Measurements from ENCODE around the gene CERS3. TPM values are rescaled to one million over a fixed set of nuclear protein-coding genes. Genes with fewer than 3 reads are reported as not detected.

Gene CERS3
- total and polyA plus RNA-seq, 9 donors = 0.02 to 0.48 (median 0.15) TPM; not detected in 4

DNA sequence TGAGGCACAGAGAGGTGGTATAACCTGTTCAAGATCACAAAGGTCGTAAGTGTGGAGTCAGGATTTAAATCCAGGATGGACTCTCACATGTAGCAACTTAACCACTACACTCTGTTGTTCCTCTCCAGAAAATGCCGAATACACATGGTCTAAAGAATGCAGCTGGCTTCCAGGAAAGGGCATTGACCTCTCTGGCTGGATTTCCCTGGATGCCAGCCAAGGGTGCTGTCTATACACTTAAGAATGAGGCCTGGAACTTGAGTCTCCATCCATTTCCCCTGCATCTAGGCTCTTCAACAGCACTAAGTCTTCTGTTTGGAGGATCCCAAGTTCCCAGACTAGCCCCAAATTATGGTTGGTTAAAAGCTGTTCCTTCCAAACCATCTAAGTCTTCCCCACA, 60.5 kb downstream of the CERS3 start:
- Histone ChIP-seq H3K4me3 (no peak overlapping the region), H3K4me1 (ENCODE audit: insufficient read depth) (no peaks in the 10 kb centered on the region), H3K27ac (no peak overlapping the region), H3K27me3 (no peaks in the 10 kb centered on the region), H3K9me3 (no peaks in the 10 kb centered on the region), H3K36me3 (no peaks in the 10 kb centered on the region)
- DNase-seq = peak in 3 of 5 donors; percentile 26 to 45 (median 33)
- intact Hi-C loops (cut with DNase I) = no loop called here
- no peak for TF ChIP-seq EP300 (IDR thresholded peaks at IDR 0.05)
- no peak for TF ChIP-seq POLR2A (IDR thresholded peaks at IDR 0.05)
- TF ChIP-seq, protein P1, sequence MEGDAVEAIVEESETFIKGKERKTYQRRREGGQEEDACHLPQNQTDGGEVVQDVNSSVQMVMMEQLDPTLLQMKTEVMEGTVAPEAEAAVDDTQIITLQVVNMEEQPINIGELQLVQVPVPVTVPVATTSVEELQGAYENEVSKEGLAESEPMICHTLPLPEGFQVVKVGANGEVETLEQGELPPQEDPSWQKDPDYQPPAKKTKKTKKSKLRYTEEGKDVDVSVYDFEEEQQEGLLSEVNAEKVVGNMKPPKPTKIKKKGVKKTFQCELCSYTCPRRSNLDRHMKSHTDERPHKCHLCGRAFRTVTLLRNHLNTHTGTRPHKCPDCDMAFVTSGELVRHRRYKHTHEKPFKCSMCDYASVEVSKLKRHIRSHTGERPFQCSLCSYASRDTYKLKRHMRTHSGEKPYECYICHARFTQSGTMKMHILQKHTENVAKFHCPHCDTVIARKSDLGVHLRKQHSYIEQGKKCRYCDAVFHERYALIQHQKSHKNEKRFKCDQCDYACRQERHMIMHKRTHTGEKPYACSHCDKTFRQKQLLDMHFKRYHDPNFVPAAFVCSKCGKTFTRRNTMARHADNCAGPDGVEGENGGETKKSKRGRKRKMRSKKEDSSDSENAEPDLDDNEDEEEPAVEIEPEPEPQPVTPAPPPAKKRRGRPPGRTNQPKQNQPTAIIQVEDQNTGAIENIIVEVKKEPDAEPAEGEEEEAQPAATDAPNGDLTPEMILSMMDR (IDR thresholded peaks at IDR 0.05) = no peak
- WGBS, 3 donors = 28 to 39% (median 33%) methylated on average over 2 of the region's 2 CpGs

DNA sequence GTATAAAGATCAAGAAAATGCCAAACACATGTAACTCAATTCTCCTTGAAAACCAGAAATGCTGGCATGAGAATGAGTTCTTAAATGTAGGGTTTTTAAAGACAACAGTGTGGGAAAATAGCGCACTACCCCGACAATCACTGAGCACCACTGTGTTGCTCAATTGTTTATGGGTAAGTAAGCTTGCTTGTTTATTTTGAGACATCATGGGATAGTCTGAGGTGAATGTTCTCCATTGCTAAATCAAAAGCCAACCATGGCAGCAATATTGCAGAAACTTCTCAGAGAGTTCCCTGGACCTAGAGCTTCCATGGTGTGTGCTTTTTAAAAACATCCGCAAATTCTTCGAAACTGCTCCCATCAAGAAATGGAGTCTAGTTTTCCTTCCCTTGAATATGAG, 62.7 kb downstream of the CERS3 start:
- Histone ChIP-seq H3K27ac (no peak overlapping the region), H3K36me3 (no peaks in the 10 kb centered on the region), H3K4me3 (no peak overlapping the region), H3K4me1 (ENCODE audit: insufficient read depth) (no peaks in the 10 kb centered on the region), H3K9me3 (no peaks in the 10 kb centered on the region), H3K27me3 (no peaks in the 10 kb centered on the region)
- WGBS, 3 donors = 49 to 62% (median 56%) methylated on average over 4 of the region's 4 CpGs
- intact Hi-C loops (cut with DNase I) = no loop called here
- TF ChIP-seq EP300 (IDR thresholded peaks at IDR 0.05) (no peak), POLR2A (IDR thresholded peaks at IDR 0.05) (no peak)
- TF ChIP-seq, protein P1 (IDR thresholded peaks at IDR 0.05) = no peak
- no peak for DNase-seq

DNA sequence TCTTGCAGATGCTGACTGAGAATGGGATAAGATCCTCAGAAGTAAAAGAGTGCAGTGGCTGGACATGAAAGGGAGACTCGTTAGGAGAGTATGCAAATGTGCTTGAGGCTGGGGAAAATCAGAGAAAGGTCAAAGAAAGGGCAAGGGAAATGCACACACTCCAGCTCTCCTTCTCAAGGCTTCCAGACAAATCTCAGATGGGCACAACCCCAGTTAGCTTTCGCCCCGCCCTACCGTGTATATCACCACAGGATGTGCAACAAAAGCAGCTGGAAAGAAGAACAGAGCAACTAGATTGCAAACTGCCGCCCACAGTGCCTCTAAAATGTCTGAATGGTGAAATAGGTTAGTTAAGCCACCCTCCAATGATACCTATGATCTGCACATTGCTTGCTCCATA, 63.9 kb downstream of the CERS3 start:
- Histone ChIP-seq H3K27ac (no peak overlapping the region), H3K4me3 (no peak overlapping the region), H3K9me3 (no peaks in the 10 kb centered on the region), H3K27me3 (no peaks in the 10 kb centered on the region), H3K4me1 (ENCODE audit: insufficient read depth) (no peaks in the 10 kb centered on the region), H3K36me3 (no peaks in the 10 kb centered on the region)
- intact Hi-C loops (cut with DNase I) = no loop called here
- WGBS, 3 donors = 44 to 54% (median 44%) methylated on average over 5 of the region's 5 CpGs
- DNase-seq = no peak
- no peak for TF ChIP-seq POLR2A (IDR thresholded peaks at IDR 0.05)
- no peak for TF ChIP-seq EP300 (IDR thresholded peaks at IDR 0.05)
- TF ChIP-seq, protein P1 (IDR thresholded peaks at IDR 0.05) = no peak

DNA sequence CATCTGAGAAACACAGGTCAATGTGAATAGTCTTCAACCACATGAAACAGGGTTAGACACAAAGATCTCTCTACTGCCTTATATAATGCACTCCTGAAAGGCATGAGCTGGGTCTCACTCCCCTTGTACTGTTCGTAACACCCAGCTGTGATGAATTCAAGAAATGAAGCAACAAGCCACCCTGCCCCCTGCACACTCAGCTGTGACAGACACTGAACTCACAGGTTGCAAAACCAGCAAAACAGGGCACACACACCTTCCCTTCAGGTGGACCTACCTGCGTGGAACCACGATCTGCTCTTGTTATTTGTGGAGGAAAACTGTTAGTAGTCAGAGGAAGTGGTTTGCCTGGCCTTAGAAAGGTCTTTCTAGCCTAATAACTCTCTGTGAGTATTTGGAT, 64.5 kb downstream of the CERS3 start:
- intact Hi-C loops (cut with DNase I) = no loop called here
- DNase-seq = no peak
- TF ChIP-seq, protein P1 (IDR thresholded peaks at IDR 0.05) = no peak
- TF ChIP-seq EP300 (IDR thresholded peaks at IDR 0.05) = no peak
- TF ChIP-seq POLR2A (IDR thresholded peaks at IDR 0.05) = no peak
- Histone ChIP-seq H3K4me1 (ENCODE audit: insufficient read depth) (no peaks in the 10 kb centered on the region), H3K36me3 (no peaks in the 10 kb centered on the region), H3K27ac (no peak overlapping the region), H3K27me3 (no peaks in the 10 kb centered on the region), H3K4me3 (no peak overlapping the region), H3K9me3 (peaks cover 0 to 1% of the 10 kb centered on the region in 2 donors)
- 89 to 94% (median 89%) methylated on average over 3 of the region's 3 CpGs for WGBS, 3 donors
